Loucy (cell line): ENCODE results near the gene PRR30.

Source experiments
- H2AFZ ChIP-seq: fragments of 200-600 bp; sonication (generic); 2 replicates; pipeline ENCODE4 v1.6.0; 2016; ENCODE audit warnings: antibody characterized with exemption, mild to moderate bottlenecking, low read length, moderate library complexity
- H3F3A ChIP-seq: fragments of 200-600 bp; 2 replicates; pipeline ENCODE4 v1.6.0; 2016; ENCODE audit warnings: antibody characterized with exemption, low read depth, mild to moderate bottlenecking
- H3K27me3 ChIP-seq: fragments of 200-600 bp; sonication (generic); 2 replicates; pipeline ENCODE4 v1.6.1; 2014; ENCODE audit warnings: low read length, mild to moderate bottlenecking; ENCODE audit not compliant: insufficient read depth, poor library complexity, severe bottlenecking
- H3K36me3 ChIP-seq: fragments of 200-600 bp; sonication (generic); 2 replicates; pipeline ENCODE4 v1.6.1; 2016; ENCODE audit warnings: low read length; ENCODE audit not compliant: insufficient read depth
- H3K4me1 ChIP-seq: fragments of 200-600 bp; sonication (generic); 2 replicates; pipeline ENCODE4 v1.5.1; 2014; ENCODE audit warnings: low read length, mild to moderate bottlenecking; ENCODE audit not compliant: insufficient read depth, poor library complexity, severe bottlenecking
- H3K4me2 ChIP-seq: fragments of 200-600 bp; sonication (generic); 2 replicates; pipeline ENCODE4 v1.6.0; 2014; ENCODE audit warnings: antibody characterized with exemption, low read length, low read depth, mild to moderate bottlenecking; ENCODE audit not compliant: poor library complexity, severe bottlenecking
- H3K4me3 ChIP-seq: fragments of 200-600 bp; sonication (generic); 2 replicates; pipeline ENCODE4 v1.5.1; 2014; ENCODE audit warnings: low read length, mild to moderate bottlenecking, mixed read lengths; ENCODE audit not compliant: poor library complexity, severe bottlenecking
- H3K79me2 ChIP-seq: fragments of 200-600 bp; sonication (generic); 2 replicates; pipeline ENCODE4 v1.6.1; 2014; ENCODE audit warnings: low read length; ENCODE audit not compliant: insufficient read depth
- H3K9ac ChIP-seq: fragments of 200-600 bp; sonication (generic); 2 replicates; pipeline ENCODE4 v1.6.0; 2014; ENCODE audit warnings: mild to moderate bottlenecking, low read depth, low read length, moderate library complexity; ENCODE audit not compliant: poor library complexity, severe bottlenecking
- H3K9me2 ChIP-seq: fragments of 200-600 bp; sonication (generic); replicated peaks from 2 replicates; pipeline ENCODE4 v1.6.1; 2016; ENCODE audit warnings: low read depth, low read length, mixed read lengths
- H3K9me3 ChIP-seq: fragments of 200-600 bp; sonication (generic); 2 replicates; pipeline ENCODE4 v1.6.1; 2014; ENCODE audit warnings: mild to moderate bottlenecking, antibody characterized with exemption, low read length, low read depth; ENCODE audit not compliant: insufficient read depth
- H4K20me1 ChIP-seq: fragments of 200-600 bp; sonication (generic); 2 replicates; pipeline ENCODE4 v1.6.0; 2014; ENCODE audit warnings: antibody characterized with exemption, low read length, mild to moderate bottlenecking; ENCODE audit not compliant: insufficient read depth, poor library complexity, severe bottlenecking
- EZH2phosphoT487 ChIP-seq: fragments of 200-600 bp; IDR thresholded peaks from 2 replicates; pipeline ENCODE4 v1.6.1; 2018; ENCODE audit warnings: antibody characterized with exemption, mild to moderate bottlenecking, moderate library complexity, borderline replicate concordance
- TF ChIP-seq, protein P1 (sequence below): fragments of 200-600 bp; sonication (generic); conservative IDR thresholded peaks from 2 replicates; pipeline ENCODE4 v1.5.1; 2014; ENCODE audit warnings: mild to moderate bottlenecking, antibody characterized with exemption, low read length

Gene PRR30

DNA sequence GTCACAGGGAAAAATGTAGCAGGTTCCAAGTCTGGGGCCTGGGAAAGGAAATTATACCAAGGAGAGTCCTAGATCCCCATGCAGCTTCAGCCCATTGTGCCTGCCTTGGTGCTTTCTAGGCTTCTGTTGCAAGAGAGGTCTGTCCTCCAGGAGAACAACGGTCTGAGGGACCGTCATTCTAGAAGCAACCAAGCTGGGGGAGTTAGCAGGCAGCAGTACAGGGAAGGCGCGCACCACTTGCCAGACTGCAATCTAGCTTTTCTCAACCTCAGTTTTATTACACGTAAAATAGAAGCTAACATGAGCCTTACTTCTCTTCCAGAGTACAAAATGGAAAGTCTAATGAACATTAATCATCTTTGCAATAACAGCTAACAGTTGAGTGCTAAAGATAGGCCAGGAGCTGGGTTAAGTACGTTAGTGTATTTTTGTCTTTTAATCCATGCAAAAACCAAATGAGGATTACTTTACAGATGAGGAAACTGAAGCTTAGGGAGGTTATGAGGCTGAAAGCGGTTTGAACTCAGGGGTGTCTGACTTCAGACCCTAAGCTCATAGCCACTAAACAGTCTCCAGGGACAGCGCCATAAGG, 11.5 kb upstream of the PRR30 start:
- Histone ChIP-seq H3K4me2 (no peak overlapping the region), H3K27me3 (no peaks in the 10 kb centered on the region), H3K79me2 (no peaks in the 10 kb centered on the region), H3K4me1 (no peaks in the 10 kb centered on the region), H3F3A (no peaks in the 10 kb centered on the region), H3K9me2 (no peaks in the 10 kb centered on the region), H3K4me3 (no peak overlapping the region), H2AFZ (no peak overlapping the region), H4K20me1 (no peaks in the 10 kb centered on the region), H3K9me3 (no peaks in the 10 kb centered on the region), H3K9ac (no peak overlapping the region), H3K36me3 (no peaks in the 10 kb centered on the region)
- no peak for TF ChIP-seq EZH2phosphoT487
- TF ChIP-seq, protein P1, sequence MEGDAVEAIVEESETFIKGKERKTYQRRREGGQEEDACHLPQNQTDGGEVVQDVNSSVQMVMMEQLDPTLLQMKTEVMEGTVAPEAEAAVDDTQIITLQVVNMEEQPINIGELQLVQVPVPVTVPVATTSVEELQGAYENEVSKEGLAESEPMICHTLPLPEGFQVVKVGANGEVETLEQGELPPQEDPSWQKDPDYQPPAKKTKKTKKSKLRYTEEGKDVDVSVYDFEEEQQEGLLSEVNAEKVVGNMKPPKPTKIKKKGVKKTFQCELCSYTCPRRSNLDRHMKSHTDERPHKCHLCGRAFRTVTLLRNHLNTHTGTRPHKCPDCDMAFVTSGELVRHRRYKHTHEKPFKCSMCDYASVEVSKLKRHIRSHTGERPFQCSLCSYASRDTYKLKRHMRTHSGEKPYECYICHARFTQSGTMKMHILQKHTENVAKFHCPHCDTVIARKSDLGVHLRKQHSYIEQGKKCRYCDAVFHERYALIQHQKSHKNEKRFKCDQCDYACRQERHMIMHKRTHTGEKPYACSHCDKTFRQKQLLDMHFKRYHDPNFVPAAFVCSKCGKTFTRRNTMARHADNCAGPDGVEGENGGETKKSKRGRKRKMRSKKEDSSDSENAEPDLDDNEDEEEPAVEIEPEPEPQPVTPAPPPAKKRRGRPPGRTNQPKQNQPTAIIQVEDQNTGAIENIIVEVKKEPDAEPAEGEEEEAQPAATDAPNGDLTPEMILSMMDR: no peak

DNA sequence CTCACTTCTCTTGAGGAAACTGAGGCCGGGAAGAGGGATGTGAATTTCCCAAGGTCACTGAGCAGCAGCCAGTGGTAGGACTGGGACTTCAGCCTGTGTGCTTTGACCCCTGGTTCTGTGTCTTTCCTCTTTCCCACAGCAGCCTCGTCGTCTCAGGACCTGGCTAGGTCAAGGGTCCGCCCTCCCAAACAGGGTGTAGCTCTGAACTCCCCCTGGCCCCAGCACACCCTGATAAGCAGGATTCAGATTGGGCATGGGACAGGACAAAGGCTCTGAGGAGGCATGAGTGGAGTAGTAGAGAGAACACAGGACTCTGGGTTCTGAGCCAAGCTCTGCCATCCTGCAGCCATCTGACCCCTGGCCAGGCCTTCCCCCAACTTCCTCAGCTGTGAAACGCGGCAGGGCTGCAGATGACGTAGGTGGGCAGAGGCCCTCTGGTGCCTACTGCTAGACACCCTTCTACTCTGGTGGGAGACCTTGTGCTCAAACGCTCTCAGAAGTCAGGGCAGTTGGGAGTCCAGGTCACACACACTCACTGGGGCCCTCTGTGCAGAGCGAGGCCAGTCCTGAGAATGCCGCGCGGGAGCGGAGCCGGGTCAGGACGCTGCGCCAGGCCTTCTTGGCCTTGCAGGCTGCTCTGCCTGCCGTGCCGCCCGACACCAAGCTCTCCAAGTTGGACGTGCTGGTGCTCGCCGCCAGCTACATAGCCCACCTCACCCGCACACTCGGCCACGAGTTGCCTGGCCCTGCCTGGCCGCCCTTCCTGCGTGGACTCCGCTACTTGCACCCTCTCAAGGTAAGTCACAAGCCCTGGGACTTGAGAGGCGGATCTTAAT, 10.6 kb upstream of the PRR30 start:
- no peaks in the 10 kb centered on the region for H3K27me3 ChIP-seq
- no peak overlapping the region for H3K9ac ChIP-seq
- H3K4me1 ChIP-seq: no peaks in the 10 kb centered on the region
- H2AFZ ChIP-seq: no peak overlapping the region
- no peaks in the 10 kb centered on the region for H3K9me2 ChIP-seq
- no peaks in the 10 kb centered on the region for H3K9me3 ChIP-seq
- H3K36me3 ChIP-seq: no peaks in the 10 kb centered on the region
- TF ChIP-seq, protein P1: no peak
- TF ChIP-seq EZH2phosphoT487: no peak
- no peak overlapping the region for H3K4me2 ChIP-seq
- H3K4me3 ChIP-seq: no peak overlapping the region
- no peaks in the 10 kb centered on the region for H3K79me2 ChIP-seq
- no peaks in the 10 kb centered on the region for H3F3A ChIP-seq
- H4K20me1 ChIP-seq: no peaks in the 10 kb centered on the region

DNA sequence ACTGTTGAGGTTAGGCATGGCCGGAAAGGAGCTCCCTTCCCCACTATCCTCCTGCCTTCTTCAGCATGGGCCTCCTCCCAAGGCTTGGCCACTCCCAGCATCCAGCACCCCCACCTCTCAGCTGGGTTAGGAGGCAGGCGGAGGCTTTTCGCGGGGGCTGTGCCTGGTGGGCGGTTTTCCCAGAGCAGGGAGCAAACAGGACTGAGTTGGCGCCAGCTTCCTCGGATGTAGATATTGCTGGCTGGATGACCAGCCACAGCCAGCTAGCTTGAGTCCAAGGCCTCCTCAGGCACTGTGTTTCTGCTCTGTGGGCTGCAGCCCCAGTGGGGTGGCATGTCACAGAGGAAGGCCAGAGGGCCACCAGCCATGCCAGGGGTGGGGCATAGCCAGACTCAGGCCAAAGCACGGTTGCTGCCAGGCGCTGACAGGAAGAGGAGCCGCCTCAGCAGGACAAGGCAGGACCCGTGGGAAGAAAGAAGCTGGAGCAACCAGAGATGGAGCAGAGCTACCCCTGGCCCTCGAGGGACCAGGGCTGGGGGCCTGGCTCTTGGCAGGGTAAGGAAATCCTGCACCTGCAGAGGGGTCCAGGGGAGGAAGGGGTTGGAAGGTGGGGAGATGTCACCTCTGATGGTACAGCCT, 9.7 kb upstream of the PRR30 start, which contains the start of gene TCF23:
Gene TCF23 (plus strand): TSS at position 204 of the 639 bp plus-strand sequence. CDS start 130 bp downstream, at position 334.
- Histone ChIP-seq H3K4me3 (no peak within 1 kb of the TSS), H3K9ac (no peak within 1 kb of the TSS), H3K4me2 (no peak within 1 kb of the TSS), H2AFZ (no peak within 1 kb of the TSS), H3K4me1 (no peaks in the 10 kb centered on the region), H3K9me3 (no peaks in the 10 kb centered on the region), H3K27me3 (no peaks in the 10 kb centered on the region), H3K9me2 (no peaks in the 10 kb centered on the region), H3F3A (no peaks in the 10 kb centered on the region), H3K36me3 (no peaks in the 10 kb centered on the region), H3K79me2 (no peaks in the 10 kb centered on the region), H4K20me1 (no peaks in the 10 kb centered on the region)
- no peak for TF ChIP-seq EZH2phosphoT487
- TF ChIP-seq, protein P1: no peak
